HUES6 (cell line): ENCODE results near the gene LAMA2.
A peak's percentile ranks its signal among the peaks of the same experiment; 100 is the strongest.

Experiments used
- H3K27ac ChIP-seq: 2 replicates; pipeline ENCODE4 v1.7.0; 2013; ENCODE audit warnings: low read depth, mild to moderate bottlenecking, low read length, inconsistent platforms
- H3K27me3 ChIP-seq: 2 replicates; pipeline ENCODE4 v1.6.1; 2013; ENCODE audit warnings: low read length; ENCODE audit not compliant: control insufficient read depth, insufficient read depth
- H3K36me3 ChIP-seq: 2 replicates; pipeline ENCODE4 v1.6.1; 2013; ENCODE audit warnings: low read length; ENCODE audit not compliant: control insufficient read depth, insufficient read depth
- H3K4me1 ChIP-seq: 2 replicates; pipeline ENCODE4 v1.6.1; 2013; ENCODE audit warnings: low read length; ENCODE audit not compliant: control insufficient read depth, insufficient read depth
- H3K4me3 ChIP-seq: 2 replicates; pipeline ENCODE4 v1.5.1; 2013; ENCODE audit warnings: low read depth, low read length
- H3K9ac ChIP-seq: one replicate; pipeline ENCODE4 v1.6.1; 2013; ENCODE audit warnings: mild to moderate bottlenecking, low read length
- H3K9me3 ChIP-seq: 2 replicates; pipeline ENCODE4 v1.6.1; 2013; ENCODE audit warnings: low read depth, low read length; ENCODE audit not compliant: control insufficient read depth, insufficient read depth

LAMA2 gene

GRCh38 chr6:128882991-128883611, at the start of gene LAMA2:
Gene LAMA2, plus strand, starts transcription at chr6:128883138. Its CDS starts 108 bp downstream, at chr6:128883246.
- Histone ChIP-seq H3K4me3 (peak within 1 kb of the TSS; percentile 63), H3K27ac (no peak within 1 kb of the TSS), H3K9me3 (no peaks in the 10 kb centered on the region)

DNA sequence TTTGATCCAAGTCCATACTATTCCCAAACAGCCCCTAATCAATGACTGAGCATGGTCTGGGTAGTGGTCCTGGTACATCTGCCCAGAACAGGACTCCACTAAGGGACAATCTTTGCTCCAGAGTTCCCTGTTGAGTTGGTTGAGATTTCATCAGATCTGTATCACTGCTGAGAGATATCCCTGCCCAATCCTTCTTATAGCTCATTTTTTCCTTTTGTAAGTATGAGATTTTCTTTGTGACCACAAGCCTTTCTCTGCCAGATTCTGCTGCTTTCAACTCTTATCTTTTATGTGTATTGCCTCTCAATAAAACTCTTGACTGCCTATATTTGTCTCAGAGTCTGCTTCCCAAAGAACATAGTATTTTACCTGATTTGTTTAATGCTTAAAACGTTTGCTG, 46.2 kb upstream of the LAMA2 start:
- no peak overlapping the region for H3K9ac ChIP-seq
- no peak overlapping the region for H3K4me3 ChIP-seq
- H3K9me3 ChIP-seq: no peaks in the 10 kb centered on the region
- no peaks in the 10 kb centered on the region for H3K4me1 ChIP-seq
- H3K27ac ChIP-seq: no peak overlapping the region
- H3K27me3 ChIP-seq: no peaks in the 10 kb centered on the region
- no peaks in the 10 kb centered on the region for H3K36me3 ChIP-seq

More at GRCh38 chr6:128882991-128883611, at the start of gene LAMA2:
- Histone ChIP-seq H3K36me3 (no peaks in the 10 kb centered on the region), H3K4me1 (peaks cover 17% of the 10 kb centered on the region), H3K9ac (peak within 1 kb of the TSS; percentile 42), H3K27me3 (no peaks in the 10 kb centered on the region)

- H3K9ac ChIP-seq: no peak overlapping the region
- no peak overlapping the region for H3K27ac ChIP-seq
- H3K9me3 ChIP-seq: no peaks in the 10 kb centered on the region
- H3K4me1 ChIP-seq: no peaks in the 10 kb centered on the region
- no peaks in the 10 kb centered on the region for H3K27me3 ChIP-seq
- H3K4me3 ChIP-seq: no peak overlapping the region
- no peaks in the 10 kb centered on the region for H3K36me3 ChIP-seq
These were observed 41.4 kb upstream of the LAMA2 start for GRCh38 chr6:128841518-128841917.

DNA sequence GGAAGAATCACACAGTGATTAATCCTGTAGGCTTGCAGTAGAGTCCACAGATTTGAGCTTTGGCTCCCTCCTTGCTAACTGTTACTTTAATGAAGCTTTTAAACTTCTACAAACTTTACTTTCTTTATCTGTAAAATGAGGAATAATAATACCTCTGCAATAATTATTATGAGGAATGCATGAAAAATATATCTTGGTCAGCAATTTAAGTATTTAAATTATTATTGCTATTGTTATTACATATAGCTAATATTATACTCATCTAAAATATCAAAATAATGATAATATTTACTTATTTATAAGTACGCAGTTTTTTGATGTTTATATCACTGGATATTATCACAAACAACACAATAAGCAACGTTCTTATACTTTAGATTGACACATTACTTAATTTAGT, 38.3 kb upstream of the LAMA2 start:
- H3K27me3 ChIP-seq: no peaks in the 10 kb centered on the region
- H3K9ac ChIP-seq: no peak overlapping the region
- no peaks in the 10 kb centered on the region for H3K36me3 ChIP-seq
- no peaks in the 10 kb centered on the region for H3K9me3 ChIP-seq
- peaks cover 14% of the 10 kb centered on the region for H3K4me1 ChIP-seq
- no peak overlapping the region for H3K4me3 ChIP-seq
- H3K27ac ChIP-seq: no peak overlapping the region

- no peaks in the 10 kb centered on the region for H3K27me3 ChIP-seq
- no peaks in the 10 kb centered on the region for H3K36me3 ChIP-seq
- no peak overlapping the region for H3K4me3 ChIP-seq
- H3K9me3 ChIP-seq: no peaks in the 10 kb centered on the region
- no peak overlapping the region for H3K27ac ChIP-seq
- peaks cover 14% of the 10 kb centered on the region for H3K4me1 ChIP-seq
- no peak overlapping the region for H3K9ac ChIP-seq
These were observed 35.3 kb upstream of the LAMA2 start for GRCh38 chr6:128847431-128848210.

DNA sequence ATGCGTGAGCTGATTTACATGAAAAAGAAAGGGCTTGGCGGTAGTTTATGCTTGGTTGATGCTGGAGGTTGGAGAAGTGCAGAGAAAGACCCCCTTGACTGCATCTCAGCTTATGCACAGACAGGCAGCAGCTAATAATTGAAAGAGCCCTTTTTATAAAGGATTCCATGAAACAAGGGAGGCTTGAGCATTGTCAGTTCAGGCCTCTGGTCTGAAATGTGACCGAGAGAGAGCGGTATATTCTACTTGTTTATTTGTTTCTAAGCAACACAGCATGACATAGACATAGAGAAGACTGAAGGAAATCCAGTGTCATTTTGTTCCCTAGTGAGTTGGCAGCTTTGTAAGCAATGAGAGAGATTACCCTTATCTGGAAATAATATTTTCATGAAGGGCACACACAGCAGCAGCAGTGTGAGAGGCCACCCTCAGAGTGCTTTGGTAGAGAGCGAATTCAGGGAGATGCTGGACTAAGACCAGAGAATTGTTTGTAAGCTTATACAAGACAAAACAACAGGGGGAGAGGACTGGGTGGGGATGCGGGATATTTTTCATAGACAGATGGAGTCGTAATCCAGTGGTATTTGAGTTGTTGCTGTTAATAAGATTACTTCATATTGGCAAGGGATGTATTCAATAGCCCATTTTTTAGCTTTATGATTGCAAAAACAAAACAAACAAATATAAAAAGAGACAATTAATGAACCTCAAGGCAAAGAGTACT, 34.6 kb upstream of the LAMA2 start:
- H3K36me3 ChIP-seq: no peaks in the 10 kb centered on the region
- H3K4me3 ChIP-seq: no peak overlapping the region
- H3K27ac ChIP-seq: no peak overlapping the region
- no peaks in the 10 kb centered on the region for H3K27me3 ChIP-seq
- H3K4me1 ChIP-seq: peaks cover 14% of the 10 kb centered on the region
- H3K9ac ChIP-seq: no peak overlapping the region
- no peaks in the 10 kb centered on the region for H3K9me3 ChIP-seq

DNA sequence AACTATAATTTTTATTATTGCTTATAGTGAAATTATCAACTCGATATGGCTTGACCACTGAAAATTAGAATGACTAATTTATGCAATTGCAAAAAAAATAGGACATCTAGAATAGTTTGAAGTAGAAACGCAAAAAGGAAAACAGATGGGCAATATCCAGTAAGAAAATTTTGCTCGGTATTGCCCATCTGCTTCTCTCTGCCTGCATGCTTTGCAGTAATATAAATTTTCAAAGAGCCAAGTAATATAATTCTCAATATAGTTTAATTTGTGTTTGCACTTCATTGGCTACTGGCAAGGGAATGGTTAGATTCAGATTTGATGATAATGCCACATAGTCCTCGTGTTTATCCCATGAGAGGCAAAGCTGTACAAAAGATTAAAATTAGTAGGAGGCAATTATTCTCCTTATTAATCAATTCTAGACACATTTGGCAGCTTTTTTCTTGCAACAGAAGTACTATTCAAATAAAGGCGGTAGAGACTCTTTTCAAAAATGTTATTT, 27.3 kb upstream of the LAMA2 start:
- 0 out of 2 replicates have a peak, but pooled peaks cover 2% of the 10 kb centered on the region for H3K9me3 ChIP-seq
- H3K4me3 ChIP-seq: no peak overlapping the region
- no peak overlapping the region for H3K9ac ChIP-seq

GRCh38 chr6:128857806-128858205, 25.1 kb upstream of the LAMA2 start:
- Histone ChIP-seq H3K27me3 (no peaks in the 10 kb centered on the region), H3K9me3 (0 out of 2 replicates have a peak, but pooled peaks cover 8% of the 10 kb centered on the region), H3K27ac (no peak overlapping the region), H3K4me3 (no peak overlapping the region), H3K4me1 (no peaks in the 10 kb centered on the region), H3K36me3 (no peaks in the 10 kb centered on the region), H3K9ac (no peak overlapping the region)

More for the DNA sequence above, 27.3 kb upstream of the LAMA2 start:
- Histone ChIP-seq H3K27me3 (no peaks in the 10 kb centered on the region), H3K36me3 (no peaks in the 10 kb centered on the region), H3K4me1 (no peaks in the 10 kb centered on the region), H3K27ac (no peak overlapping the region)

DNA sequence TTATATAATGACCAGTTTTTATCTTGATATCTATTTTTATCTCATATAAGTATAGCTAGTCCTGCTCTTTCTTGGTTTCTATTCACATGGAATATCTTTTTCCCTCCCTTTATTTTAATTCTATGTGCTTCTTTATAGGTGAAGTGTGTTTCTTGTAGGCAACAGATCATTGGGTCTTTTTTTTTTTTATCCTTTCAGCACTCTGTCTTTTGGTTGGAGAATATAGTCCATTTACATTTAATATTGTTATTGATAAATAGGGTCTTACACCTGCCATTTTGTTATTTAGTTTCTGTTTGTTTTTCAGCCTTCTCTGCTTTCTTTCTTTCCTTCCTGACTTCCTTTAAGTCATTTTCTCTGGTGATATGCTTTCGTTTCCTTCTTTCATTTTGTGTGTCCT, 22.2 kb upstream of the LAMA2 start:
- Histone ChIP-seq H3K4me3 (no peak overlapping the region), H3K9me3 (0 out of 2 replicates have a peak, but pooled peaks cover 8% of the 10 kb centered on the region), H3K27me3 (no peaks in the 10 kb centered on the region), H3K9ac (no peak overlapping the region), H3K36me3 (no peaks in the 10 kb centered on the region), H3K4me1 (no peaks in the 10 kb centered on the region), H3K27ac (no peak overlapping the region)

GRCh38 chr6:128863983-128864382, 19.0 kb upstream of the LAMA2 start:
- Histone ChIP-seq H3K4me1 (no peaks in the 10 kb centered on the region), H3K27ac (no peak overlapping the region), H3K9ac (no peak overlapping the region), H3K4me3 (no peak overlapping the region), H3K9me3 (0 out of 2 replicates have a peak, but pooled peaks cover 8% of the 10 kb centered on the region), H3K27me3 (no peaks in the 10 kb centered on the region), H3K36me3 (no peaks in the 10 kb centered on the region)

GRCh38 chr6:128870746-128871145, 12.2 kb upstream of the LAMA2 start:
- Histone ChIP-seq H3K4me1 (no peaks in the 10 kb centered on the region), H3K27me3 (no peaks in the 10 kb centered on the region), H3K36me3 (no peaks in the 10 kb centered on the region), H3K27ac (no peak overlapping the region), H3K9me3 (no peaks in the 10 kb centered on the region), H3K9ac (no peak overlapping the region), H3K4me3 (no peak overlapping the region)
